NCI-H146 treated with DMSO at 0.1 percent for 48 hours (cell line): Measurements from ENCODE around the gene SAFB2.
"Not testable (repeated sequence)": the region's sequence is repeated elsewhere in the genome, so short reads cannot be mapped to it uniquely, and the experiment has no call there.

Source experiments
- DNase-seq: peaks from one replicate; lab custom pipeline; 2025; ENCODE audit not compliant: unreplicated experiment; lab: John Stamatoyannopoulos, UW

Gene SAFB2

DNA sequence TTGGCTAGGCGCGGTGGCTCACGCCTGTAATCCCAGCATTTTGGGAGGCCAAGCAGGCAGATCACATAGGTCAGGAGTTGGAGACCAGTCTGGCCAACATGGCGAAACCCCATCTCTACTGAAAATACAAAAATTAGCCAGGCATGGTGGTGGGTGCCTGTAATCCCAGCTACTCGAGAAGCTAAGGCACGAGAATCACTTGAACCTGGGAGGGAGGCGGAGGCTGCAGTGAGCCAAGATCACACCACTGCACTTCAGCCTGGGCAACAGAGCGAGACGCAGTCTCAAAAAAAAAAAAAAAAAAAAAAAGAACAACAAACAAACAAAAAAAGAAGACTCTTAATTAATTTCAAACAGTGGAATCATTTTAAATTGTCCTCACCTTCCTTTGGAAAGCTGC is 13.8 kb downstream of the SAFB2 start:
- DNase-seq: not testable (repeated sequence)

DNA sequence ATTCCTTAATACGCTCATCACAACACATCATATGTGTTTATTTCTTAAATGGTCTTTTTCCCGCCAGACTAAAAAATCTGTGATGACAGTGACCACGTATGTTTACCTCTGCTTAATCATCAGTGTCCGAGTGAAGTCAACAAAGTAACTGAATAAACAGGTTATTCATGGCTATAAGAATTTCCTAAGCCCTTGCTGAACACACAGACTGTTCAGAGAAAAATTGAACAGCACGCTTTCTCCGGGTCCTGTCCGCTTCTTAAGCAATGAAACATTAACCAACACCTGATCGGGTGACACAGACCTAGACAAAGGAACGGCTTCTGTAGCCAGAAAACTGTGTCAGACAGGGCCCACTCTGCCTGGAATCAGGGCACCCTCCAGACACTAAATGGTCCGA is 14.3 kb downstream of the SAFB2 start:
- no peak for DNase-seq

DNA sequence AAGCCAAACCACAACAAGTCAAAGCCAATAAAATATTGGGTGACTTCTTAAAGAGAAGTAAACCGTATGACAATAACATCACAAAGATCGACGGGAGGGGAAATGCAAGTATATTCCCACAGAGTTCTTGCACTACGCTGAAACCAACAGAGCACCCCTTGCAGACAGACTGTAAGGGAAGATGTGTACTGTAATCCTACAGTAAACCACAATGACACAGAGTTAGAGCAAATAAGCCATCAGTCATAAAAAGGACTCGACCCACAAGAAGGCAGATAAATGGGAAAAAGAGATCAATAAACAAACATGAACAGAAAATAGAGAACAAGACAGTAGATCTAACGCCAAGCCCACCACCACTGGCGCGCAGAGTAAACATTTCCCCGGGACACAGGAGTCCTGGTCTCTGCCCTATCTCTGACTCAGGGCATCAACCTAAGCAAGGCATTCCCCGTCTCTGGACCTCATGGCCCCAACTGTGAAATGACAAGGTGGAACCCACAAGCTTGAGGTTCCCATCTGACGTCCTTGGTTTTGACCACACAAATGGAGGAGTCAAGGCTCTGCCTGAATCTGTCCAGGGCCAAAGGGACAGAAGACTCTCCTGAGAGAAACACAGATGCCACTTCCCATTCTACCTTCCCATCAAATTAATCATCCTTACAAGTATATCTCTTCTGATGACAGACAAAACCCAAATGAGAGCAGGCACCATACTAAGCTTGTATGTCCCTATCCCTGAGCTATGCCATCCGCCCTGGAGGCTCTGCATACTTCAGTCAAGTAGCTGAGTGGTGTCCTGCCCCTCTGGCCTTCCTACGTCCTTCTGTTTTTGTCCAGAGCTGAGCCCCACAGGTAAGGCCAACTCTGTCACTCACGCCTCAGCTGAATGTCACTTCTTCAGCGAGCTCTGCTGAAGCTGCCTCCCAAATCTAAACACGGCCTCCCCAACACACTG is 15.0 kb downstream of the SAFB2 start:
- DNase-seq: no peak

DNA sequence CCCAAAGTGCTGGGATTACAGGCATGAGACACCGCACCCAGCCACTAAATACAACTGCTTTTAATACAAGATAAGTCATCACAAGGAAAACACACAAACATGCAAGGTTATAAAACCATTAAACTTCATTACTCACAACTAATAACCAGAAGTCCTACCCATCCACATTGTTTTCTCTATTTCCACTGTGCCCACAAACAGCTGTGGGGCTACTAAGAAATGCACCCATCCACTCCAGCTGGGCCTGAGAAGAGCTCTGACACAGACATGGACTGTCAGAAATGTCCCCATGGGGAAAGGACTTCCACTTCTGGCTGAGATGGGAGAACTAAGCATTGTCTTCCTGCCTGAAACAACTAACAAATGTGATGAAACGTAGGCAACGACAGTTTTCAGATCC is 17.2 kb downstream of the SAFB2 start:
- DNase-seq: no peak

DNA sequence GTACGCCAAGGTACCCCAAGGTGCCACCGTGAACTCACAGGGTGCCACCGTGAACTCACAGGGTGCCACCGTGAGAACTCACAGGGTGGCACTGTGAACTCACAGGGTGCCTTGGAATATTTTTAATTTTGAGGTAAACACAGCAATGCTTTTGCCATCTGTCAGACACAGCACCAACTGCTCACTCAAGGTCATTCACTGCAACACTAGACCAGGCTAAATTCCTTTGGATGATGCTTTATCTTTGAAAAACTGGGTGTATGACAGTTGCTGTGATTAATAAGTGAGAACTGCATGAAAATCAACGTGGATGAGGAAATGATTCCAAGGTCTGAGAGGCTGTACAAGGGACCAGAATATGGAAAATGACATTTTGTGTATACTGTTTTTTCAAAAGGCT is 18.9 kb downstream of the SAFB2 start:
- DNase-seq: no peak

DNA sequence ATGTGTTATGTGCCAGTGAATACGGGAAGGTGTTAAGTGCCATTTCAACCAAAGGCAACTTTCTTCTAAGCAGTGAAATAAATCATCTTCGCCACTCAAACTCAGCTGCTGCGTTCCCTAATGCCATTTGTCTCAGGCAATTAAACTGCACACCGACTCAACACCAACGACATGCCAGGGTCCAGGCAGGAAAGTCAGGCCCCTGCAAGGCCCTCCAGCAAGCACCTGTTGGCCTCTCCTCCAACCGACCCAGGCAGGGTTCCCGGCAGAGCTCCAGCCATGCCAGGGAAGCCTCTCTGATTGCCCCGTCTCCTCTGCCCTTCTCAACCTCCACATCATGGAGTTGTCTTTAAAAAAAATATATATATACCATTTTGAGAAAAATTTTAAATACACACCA is 21.8 kb downstream of the SAFB2 start:
- DNase-seq: no peak

DNA sequence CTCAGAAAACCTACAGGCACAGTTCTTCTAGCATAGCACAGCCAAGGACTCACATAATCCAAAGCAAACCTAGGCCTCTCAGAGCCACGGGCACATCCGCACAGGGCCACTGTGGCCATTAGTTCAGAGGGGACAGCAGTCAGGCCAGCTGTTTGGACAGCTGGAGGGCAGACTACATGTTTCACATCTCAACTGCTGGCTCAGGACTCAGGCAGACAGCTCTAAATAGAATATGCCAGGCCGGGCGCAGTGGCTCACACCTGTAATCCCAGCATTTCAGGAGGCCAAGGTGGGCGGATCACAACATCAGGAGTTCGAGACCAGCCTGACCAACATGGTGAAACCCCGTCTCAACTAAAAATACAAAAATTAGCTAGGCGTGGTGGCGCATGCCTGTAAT is 26.8 kb downstream of the SAFB2 start:
- no peak for DNase-seq

DNA sequence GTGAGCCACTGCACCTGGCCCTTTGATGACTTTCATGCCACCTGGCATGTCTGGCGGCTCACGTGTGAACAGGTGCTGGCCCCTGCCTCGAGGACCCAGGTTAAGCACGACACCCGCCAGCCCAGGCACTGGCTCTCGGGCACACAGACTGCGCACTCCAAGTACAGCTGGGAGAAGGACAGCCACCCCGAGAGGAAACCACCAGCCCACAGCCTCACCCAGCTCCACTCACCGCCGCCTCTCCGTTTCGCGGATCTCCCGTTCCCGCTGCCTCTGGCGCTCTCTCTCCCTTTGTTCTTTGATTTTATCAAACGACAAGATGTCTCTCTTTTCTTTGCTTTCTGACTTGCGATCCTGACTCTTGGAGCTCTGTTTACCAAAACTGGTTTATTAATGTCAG is 27.4 kb downstream of the SAFB2 start:
- no peak for DNase-seq

DNA sequence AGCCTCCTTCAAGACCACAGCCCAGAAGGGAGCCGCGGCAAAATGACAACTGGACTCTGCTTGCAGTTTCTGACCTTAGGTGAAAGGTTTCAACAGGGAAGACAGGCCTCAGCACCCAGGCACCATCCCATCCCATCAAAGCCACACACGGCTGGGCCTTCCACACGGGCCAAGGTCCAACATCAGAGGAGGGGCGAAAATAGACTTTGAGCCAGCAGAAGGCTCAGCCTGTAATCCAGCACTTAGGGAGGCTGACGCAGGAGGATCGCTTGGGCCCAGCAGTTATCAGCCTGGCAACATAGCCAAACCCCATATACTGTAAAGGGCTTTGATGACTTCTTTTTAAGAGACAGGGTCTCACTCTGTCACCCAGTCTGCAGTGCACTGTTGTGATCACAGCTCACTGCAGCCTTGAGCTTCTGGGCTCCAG is 28.0 kb downstream of the SAFB2 start:
- no peak for DNase-seq

DNA sequence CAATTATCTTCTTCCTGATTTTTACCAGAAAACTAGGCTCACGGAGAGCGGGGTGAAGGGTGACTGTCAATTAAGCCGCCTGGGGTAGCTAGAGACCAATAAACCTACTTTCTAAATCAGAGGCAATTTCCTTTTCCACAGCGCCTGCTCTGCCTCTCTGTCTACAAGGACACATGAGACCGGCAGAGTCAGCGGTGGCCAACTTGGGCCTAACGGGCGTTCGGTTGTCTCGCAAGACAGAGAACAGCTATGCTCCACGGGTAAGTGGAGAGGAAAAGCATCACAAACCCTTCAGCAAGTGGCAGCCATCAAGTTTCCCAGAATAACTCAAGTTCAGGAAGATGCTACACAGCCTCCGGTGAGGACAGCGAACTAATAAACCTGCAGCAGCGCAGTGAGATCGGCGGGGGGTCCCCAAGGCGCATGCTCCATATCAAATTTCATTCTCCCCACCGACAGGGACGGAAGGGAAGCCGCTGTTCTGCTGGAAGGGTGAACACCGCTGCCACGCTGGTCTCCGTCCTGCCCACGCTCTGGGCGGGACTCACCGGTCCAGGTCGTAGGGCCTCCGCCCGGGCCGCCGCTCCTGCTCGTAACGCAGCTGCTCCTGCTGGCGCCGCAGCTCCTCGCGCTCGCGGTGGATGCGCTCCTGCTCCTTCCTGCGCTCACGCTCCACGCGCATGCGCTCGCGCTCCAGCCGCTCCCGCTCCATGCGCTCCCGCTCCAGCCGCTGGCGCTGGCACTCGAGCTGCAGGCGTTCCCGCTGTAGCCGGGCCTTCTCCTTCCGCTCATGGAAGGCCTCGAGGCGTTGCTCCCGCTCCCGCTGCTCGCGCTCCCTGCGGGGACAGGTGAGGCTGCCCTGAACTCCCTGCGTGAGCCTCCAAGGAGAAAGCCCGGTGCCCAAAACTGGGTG is 29.0 kb downstream of the SAFB2 start:
- no peak for DNase-seq

DNA sequence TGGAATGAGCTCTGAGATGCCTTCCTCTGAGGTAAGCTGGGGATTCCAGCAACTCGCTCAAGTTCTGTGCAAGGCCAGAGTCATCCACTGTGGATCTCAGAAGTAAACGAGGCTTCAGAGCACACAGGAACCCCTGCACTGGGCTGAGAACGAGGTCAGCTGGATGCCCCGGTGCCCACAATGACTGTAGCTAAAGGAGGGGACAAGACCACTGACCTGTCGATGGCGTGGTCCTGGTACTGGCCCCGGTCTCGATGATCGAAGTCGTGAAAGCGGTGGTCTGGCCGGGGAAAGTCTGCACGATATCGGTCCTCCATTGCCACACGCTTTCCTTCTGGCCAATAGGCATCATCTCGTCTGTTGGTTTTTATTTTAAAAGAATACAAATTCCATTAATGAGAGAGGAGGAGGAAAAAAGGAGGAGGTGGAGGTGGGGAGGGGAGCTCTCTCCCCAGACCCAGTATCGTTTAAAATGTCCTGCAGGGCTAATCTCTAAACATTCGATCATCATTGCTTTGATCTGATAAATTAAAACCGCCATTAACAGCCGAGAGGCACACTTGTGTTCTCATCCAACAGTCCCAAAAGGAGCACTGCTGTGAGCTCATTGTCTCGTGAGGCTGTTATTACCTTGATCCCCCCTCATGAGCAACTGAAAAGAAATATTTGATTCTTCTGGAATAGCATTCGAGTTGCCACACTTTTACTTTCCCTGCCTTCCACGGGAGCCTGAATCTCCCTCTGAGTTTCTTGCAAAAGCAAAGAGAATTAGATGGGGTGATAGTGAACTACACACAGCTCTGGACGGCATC is 29.8 kb downstream of the SAFB2 start:
- DNase-seq: no peak

DNA sequence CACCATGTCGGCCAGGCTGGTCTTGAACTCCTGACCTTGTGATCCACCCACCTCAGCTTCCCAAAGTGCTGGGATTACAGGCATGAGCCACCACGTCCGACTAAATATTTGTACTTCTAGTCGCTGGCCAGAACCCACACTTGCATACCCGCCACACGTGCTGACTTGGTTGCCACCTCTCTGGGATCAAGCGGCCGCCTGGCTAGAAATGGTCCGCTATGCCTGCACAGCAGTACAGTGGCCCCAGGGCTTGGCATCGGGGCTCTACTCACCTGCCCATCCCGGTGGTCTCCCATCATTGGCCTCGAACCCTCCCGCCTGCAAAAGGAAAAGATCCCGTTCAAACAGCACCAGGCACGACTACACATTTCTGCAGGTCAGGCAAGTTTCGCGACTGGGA is 31.1 kb downstream of the SAFB2 start:
- DNase-seq: no peak

DNA sequence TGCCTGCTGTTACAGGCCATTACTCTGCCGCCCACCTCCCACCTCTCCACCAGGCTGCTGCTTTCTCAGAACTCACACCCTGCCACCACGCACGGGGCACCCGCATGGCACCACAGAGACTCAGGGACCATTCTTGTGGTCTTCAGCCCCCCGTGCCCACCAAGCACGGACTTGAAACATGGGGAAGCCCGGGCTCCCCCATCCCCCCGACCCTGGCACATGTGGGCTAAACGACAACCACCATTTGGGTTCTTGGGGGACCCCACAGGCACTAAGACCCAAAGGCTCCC is 31.8 kb downstream of the SAFB2 start:
- no peak for DNase-seq

DNA sequence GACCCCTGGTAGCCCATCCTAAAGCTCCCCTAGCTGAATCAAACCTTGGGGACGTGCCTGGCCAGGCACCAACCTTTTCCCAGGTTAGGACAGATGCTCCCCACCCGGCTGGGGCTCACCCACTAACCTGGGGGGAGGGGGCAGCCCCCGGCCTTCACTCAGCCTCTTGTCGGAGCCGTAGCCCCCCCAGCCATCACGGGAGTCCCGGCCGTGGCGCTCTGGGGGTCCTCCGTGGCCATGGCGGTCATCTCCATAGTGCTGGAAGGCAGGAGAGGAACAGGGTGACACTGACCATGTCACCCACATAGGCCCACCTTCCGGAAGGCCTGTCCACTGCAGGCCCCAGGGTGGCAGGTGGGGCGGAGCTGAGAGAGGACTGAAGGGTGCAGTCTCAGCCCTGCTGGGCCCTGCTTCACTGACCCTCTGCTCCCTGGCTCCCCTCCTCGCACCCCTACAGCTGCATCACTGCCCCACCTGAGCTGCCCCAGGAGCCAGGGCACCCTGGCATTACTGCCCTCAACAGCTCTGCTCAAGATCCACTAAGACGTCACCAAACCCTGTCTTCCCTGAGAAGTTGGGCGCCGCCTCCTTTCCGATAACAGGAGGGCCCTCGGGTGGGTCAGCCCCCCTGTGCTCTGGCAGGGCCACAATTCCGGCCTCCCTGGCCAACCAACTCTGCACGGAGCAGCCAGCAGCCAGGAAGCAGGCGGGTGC is 32.3 kb downstream of the SAFB2 start:
- no peak for DNase-seq

DNA sequence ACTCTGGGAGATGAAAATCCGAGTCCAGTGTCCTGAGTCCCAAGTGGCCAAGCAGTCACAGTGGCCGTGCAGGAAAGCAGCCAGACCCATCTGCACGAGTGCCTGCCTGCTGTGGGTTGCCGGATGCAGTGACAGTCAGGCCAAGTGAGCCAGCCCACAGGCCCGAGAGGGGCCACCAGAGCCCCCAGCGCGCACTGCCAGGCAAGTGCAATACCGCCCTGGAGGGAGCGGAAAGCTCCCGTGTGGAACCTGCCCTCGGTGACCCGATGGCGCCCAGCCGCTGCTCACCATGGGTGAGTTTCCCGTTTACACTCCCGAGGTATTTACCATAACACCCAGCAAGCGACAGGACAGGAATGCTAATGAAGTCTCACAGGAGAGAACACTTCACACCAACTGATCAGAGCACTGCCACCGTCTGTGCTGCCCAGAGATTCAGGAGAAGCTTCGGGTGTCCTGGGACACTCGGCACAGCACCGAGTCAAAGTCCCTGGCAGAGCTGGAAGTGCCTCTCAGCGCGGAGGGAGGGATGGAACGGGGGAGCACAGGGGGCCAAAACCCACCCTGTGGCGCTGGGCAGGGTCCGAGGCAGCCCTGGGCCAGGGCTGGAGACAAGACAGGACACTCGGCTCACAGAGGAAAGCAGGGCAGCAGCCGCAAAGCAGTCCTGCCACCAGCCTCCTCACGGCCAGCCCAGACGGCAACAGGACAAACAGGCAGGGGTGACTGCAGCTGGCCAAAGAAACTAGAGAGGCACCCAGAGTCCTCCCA is 33.5 kb downstream of the SAFB2 start:
- DNase-seq: no peak

DNA sequence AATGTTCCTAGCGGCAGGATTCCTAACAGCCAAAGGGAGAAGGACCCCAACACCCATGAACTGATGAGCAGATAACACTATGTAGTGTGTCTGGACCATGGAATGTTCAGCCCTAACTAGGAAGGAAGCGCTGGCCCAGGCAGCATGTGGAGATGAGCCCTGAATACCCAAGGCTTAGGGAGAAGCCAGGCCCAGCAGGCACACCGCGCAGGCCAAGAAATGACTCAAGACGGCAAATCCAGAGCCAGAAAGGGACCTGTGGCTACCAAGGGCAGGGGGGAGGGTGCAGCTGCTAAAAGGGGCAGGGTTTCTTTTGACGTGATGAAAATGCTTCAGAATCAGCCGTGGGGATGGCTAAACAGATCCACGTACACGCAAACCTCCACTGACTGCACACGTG is 34.1 kb downstream of the SAFB2 start:
- DNase-seq: no peak

DNA sequence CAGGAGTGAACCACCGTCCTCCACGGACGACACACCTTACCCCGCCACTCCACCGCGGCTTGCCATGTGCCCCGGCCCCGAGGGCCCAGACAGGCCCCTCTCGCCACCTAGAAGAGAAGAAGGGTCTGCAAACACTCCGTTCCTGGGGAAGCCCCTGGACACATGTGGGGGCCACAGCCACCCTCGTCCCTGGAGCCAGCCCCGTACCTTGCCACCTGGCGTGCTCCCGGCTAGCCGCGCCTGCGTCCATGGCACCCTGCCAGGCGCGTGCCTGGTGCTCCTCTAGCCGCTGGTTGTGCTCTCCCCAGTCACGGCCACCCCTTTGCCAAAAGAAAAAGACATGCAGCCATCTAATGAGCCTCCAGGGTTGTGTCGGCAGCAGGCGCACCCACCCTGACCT is 34.9 kb downstream of the SAFB2 start:
- no peak for DNase-seq

DNA sequence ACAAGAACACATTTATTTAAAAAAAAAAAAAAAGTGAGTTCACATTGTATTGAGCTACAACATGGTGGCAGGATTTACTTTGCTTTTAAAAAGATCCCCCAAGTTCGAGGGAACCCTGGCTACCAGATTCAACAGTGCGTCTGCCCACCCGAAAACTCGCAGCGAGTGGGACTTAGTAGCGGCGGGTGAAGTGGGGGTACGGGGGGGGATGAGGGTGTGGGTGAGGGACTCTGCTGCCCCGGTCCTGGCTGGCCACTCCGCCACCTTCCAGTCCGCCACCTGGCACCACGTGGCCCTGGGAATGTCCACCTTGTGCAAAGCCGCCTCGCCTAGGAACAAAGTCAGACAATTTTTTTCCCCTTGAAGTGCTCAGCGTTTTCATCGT is 35.5 kb downstream of the SAFB2 start:
- no peak for DNase-seq

DNA sequence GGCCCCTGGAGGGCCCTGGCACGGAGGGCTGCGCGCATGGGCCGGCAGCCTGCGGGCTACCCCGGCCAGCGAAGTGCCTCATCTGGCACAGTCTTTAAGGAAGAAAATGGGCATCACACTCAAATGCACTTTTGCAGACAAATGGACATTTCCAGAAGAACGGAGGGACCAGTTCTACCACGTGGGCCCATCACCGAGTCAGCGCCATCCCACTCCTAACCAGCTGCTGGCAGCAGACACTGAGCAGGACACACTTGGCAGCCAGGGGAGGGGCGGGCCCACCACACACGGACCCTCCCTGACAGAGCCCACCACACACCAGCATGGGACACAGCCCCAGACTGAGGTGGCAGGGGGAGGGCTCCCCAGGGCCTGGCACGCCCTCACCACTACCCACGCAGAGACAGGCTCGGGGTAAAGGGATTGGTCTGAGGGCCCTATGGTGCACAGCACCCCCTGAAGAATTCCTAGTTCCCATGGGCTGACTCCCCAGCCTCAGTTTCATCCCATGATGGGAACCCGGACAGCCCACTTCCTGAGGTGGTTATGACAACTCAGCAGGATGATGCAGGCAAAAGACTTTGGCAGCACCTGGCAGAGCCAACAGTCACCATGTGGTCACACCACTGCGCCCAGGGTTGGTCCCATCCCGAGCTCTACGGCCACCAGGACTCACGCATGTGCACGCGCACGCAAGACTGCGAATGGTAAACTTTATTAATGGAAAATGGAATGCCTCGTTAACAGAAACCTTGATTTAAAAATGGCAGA is 36.1 kb downstream of the SAFB2 start:
- no peak for DNase-seq
